SK-N-SH treated with all-trans-retinoic acid at 6 μM for 48 hours (cell line): ENCODE data around the gene HSFX4.
"Not testable (repeated sequence)": the region's sequence is repeated elsewhere in the genome, so short reads cannot be mapped to it uniquely, and the experiment has no call there.

Source experiments
- ARNTL ChIP-seq: fragments of 450-650 bp; formaldehyde crosslinking; IDR thresholded peaks from 2 replicates; pipeline ENCODE4 v1.5.0; 2020; ENCODE audit warnings: low read depth, mild to moderate bottlenecking, moderate library complexity, borderline replicate concordance
- CREB5 ChIP-seq: fragments of 250-450 bp; sonication (Bioruptor Pico); IDR thresholded peaks from 2 replicates; pipeline ENCODE4 v1.5.1; 2020; ENCODE audit warnings: low read depth, mild to moderate bottlenecking, moderate library complexity
- CSDC2 ChIP-seq: fragments of 250-450 bp; sonication (Bioruptor Pico); IDR thresholded peaks from 2 replicates; pipeline ENCODE4 v1.5.0; 2020; ENCODE audit warnings: mild to moderate bottlenecking, moderate library complexity
- ESRRG ChIP-seq: fragments of 250-450 bp; sonication (Bioruptor Pico); IDR thresholded peaks from 2 replicates; pipeline ENCODE4 v1.6.1; 2021; ENCODE audit warnings: mild to moderate bottlenecking
- GLIS3 ChIP-seq: fragments of 250-450 bp; sonication (Bioruptor Pico); IDR thresholded peaks from 2 replicates; pipeline ENCODE4 v1.5.0; 2020; ENCODE audit warnings: mild to moderate bottlenecking, moderate library complexity
- ISL1 ChIP-seq: fragments of 250-450 bp; sonication (Bioruptor Pico); IDR thresholded peaks from 2 replicates; pipeline ENCODE4 v2.1.2; 2022; ENCODE audit warnings: mild to moderate bottlenecking, moderate library complexity
- PPARA ChIP-seq: fragments of 250-450 bp; sonication (Bioruptor Pico); IDR thresholded peaks from 2 replicates; pipeline ENCODE4 v1.5.0; 2020; ENCODE audit warnings: mild to moderate bottlenecking, borderline replicate concordance
- RARB ChIP-seq: fragments of 250-450 bp; sonication (Bioruptor Pico); IDR thresholded peaks from 2 replicates; pipeline ENCODE4 v1.8.0; 2021; ENCODE audit warnings: mild to moderate bottlenecking, moderate library complexity
- ZFP3 ChIP-seq: fragments of 250-450 bp; sonication (Bioruptor Pico); IDR thresholded peaks from 2 replicates; pipeline ENCODE4 v1.5.0; 2020; ENCODE audit warnings: mild to moderate bottlenecking, moderate library complexity
- ZFP30 ChIP-seq: fragments of 450-650 bp; formaldehyde crosslinking; IDR thresholded peaks from 2 replicates; pipeline ENCODE4 v1.5.0; 2022; ENCODE audit warnings: mild to moderate bottlenecking, moderate library complexity
- ZNF70 ChIP-seq: fragments of 450-650 bp; formaldehyde crosslinking; IDR thresholded peaks from 2 replicates; pipeline ENCODE4 v1.5.0; 2020; ENCODE audit warnings: mild to moderate bottlenecking, moderate library complexity

GRCh38 chrX:149928635-149929034 lies 738 bp upstream of the HSFX4 start:
- not testable (repeated sequence) for TF ChIP-seq GLIS3 (CRISPR knock-in tag); ISL1 (CRISPR knock-in tag); CREB5; ESRRG (CRISPR knock-in tag); ZNF70 (CRISPR knock-in tag); ARNTL (CRISPR knock-in tag); RARB (CRISPR knock-in tag); PPARA; ZFP30 (CRISPR knock-in tag); CSDC2; ZFP3 (CRISPR knock-in tag)
